ENCODE data around the gene CEBPB. TPM values are rescaled to one million over a fixed set of nuclear protein-coding genes. Genes with fewer than 3 reads are reported as not detected.
A peak's percentile ranks its signal among the peaks of the same experiment; 100 is the strongest.
"Not testable (repeated sequence)": the region's sequence is repeated elsewhere in the genome, so short reads cannot be mapped to it uniquely, and the experiment has no call there.

CEBPB gene
- total RNA-seq, 1 experiment from 2014 or later: 226 TPM

GRCh38 chr20:50175938-50176933 is 14.4 kb upstream of the CEBPB start:
- no peaks in the 10 kb centered on the region for H3K9me3 Mint-ChIP-seq (ENCODE audit: unreplicated experiment)
- H3K4me1 Mint-ChIP-seq (ENCODE audit: insufficient read depth, unreplicated experiment): peaks cover 5% of the 10 kb centered on the region
- BruUV-seq (replicated peaks): no TSS peak
- no peak for DNase-seq (ENCODE audit: unreplicated experiment)
- TF ChIP-seq CTCF (IDR thresholded peaks at IDR 0.05; ENCODE audit: unreplicated experiment): no peak
- no peaks in the 10 kb centered on the region for H3K27me3 Mint-ChIP-seq (ENCODE audit: insufficient read depth, unreplicated experiment)
- H3K27ac Mint-ChIP-seq (ENCODE audit: low read depth, unreplicated experiment): no peak overlapping the region
- CTCF ChIA-PET: interaction anchor here (0.6 to 21.6 kb wide), 11 partner anchors 7 to 573 kb away, joined by 3 to 696 read pairs (median 4); partner anchors contain the start of gene UBE2V1
- H3K4me3 Mint-ChIP-seq (ENCODE audit: unreplicated experiment): no peak overlapping the region
- POLR2A ChIA-PET: interaction anchor here (0.6 to 1.1 kb wide), 5 partner anchors 11 to 139 kb away, joined by 3 read pairs; no protein-coding TSS in a partner anchor
- H3K36me3 Mint-ChIP-seq (ENCODE audit: insufficient read depth, unreplicated experiment): peaks cover 6% of the 10 kb centered on the region
- intact Hi-C loops (cut with micrococcal nuclease): no loop called here

GRCh38 chr20:50178672-50179071 is 12.0 kb upstream of the CEBPB start:
- not testable (repeated sequence) for H3K27me3 Mint-ChIP-seq (ENCODE audit: insufficient read depth, unreplicated experiment); DNase-seq (ENCODE audit: unreplicated experiment); H3K9me3 Mint-ChIP-seq (ENCODE audit: unreplicated experiment); H3K36me3 Mint-ChIP-seq (ENCODE audit: insufficient read depth, unreplicated experiment); BruUV-seq (replicated peaks); H3K4me1 Mint-ChIP-seq (ENCODE audit: insufficient read depth, unreplicated experiment); H3K4me3 Mint-ChIP-seq (ENCODE audit: unreplicated experiment)
- ChIA-PET CTCF (interaction anchor here (0.5 to 21.6 kb wide), 34 partner anchors 9 to 1460 kb away, joined by 3 to 696 read pairs (median 4); partner anchors contain the start of genes PEDS1 and UBE2V1), POLR2A (interaction anchor here (0.8 to 1.4 kb wide), 6 partner anchors 27 to 318 kb away, joined by 3 to 5 read pairs (median 4); partner anchors contain the start of gene UBE2V1)
- intact Hi-C loops (cut with micrococcal nuclease): loop anchor here (2.0 kb wide), 1 partner anchor 58 kb away; no protein-coding TSS in a partner anchor
- H3K27ac Mint-ChIP-seq (ENCODE audit: low read depth, unreplicated experiment): peak overlapping the region; percentile 27

GRCh38 chr20:50181344-50181743 is 9.3 kb upstream of the CEBPB start:
- BruUV-seq (replicated peaks): no TSS peak
- H3K27ac Mint-ChIP-seq (ENCODE audit: low read depth, unreplicated experiment): no peak overlapping the region
- no peaks in the 10 kb centered on the region for H3K9me3 Mint-ChIP-seq (ENCODE audit: unreplicated experiment)
- H3K27me3 Mint-ChIP-seq (ENCODE audit: insufficient read depth, unreplicated experiment): no peaks in the 10 kb centered on the region
- H3K36me3 Mint-ChIP-seq (ENCODE audit: insufficient read depth, unreplicated experiment): peaks cover 6% of the 10 kb centered on the region
- no peak for DNase-seq (ENCODE audit: unreplicated experiment)
- peaks cover 7% of the 10 kb centered on the region for H3K4me1 Mint-ChIP-seq (ENCODE audit: insufficient read depth, unreplicated experiment)
- intact Hi-C loops (cut with micrococcal nuclease): no loop called here
- no peak overlapping the region for H3K4me3 Mint-ChIP-seq (ENCODE audit: unreplicated experiment)
- CTCF ChIA-PET: interaction anchor here (0.5 to 21.6 kb wide), 7 partner anchors 11 to 339 kb away, joined by 3 to 696 read pairs (median 4); partner anchors contain the start of gene UBE2V1
- no peak for TF ChIP-seq CTCF (IDR thresholded peaks at IDR 0.05; ENCODE audit: unreplicated experiment)
- POLR2A ChIA-PET: interaction anchor here (1.0 kb wide), 1 partner anchor 330 kb away, joined by 4 read pairs; no protein-coding TSS in a partner anchor

GRCh38 chr20:50182346-50182745 is 8.3 kb upstream of the CEBPB start:
- ChIA-PET POLR2A (interaction anchor here (1.1 kb wide), 1 partner anchor 61 kb away, joined by 4 read pairs; no protein-coding TSS in a partner anchor), CTCF (interaction anchor here (0.5 to 21.6 kb wide), 11 partner anchors 12 to 780 kb away, joined by 3 to 696 read pairs (median 4); partner anchors contain the start of gene UBE2V1)
- H3K36me3 Mint-ChIP-seq (ENCODE audit: insufficient read depth, unreplicated experiment): peaks cover 6% of the 10 kb centered on the region
- DNase-seq (ENCODE audit: unreplicated experiment): no peak
- no TSS peak for BruUV-seq (replicated peaks)
- H3K27me3 Mint-ChIP-seq (ENCODE audit: insufficient read depth, unreplicated experiment): no peaks in the 10 kb centered on the region
- TF ChIP-seq CTCF (IDR thresholded peaks at IDR 0.05; ENCODE audit: unreplicated experiment): no peak
- peaks cover 17% of the 10 kb centered on the region for H3K4me1 Mint-ChIP-seq (ENCODE audit: insufficient read depth, unreplicated experiment)
- no peaks in the 10 kb centered on the region for H3K9me3 Mint-ChIP-seq (ENCODE audit: unreplicated experiment)
- no peak overlapping the region for H3K27ac Mint-ChIP-seq (ENCODE audit: low read depth, unreplicated experiment)
- no peak overlapping the region for H3K4me3 Mint-ChIP-seq (ENCODE audit: unreplicated experiment)
- intact Hi-C loops (cut with micrococcal nuclease): no loop called here
